ENCODE measurements around the gene PCSK5. TPM values are rescaled to one million over a fixed set of nuclear protein-coding genes. Genes with fewer than 3 reads are reported as not detected.

Gene PCSK5
- total and polyA plus RNA-seq, 4 donors, result 0.58 to 3.6 (median 0.82) TPM

GRCh38 chr9:76342201-76342600, 451.7 kb downstream of the PCSK5 start:
- Histone ChIP-seq H3K27ac (ENCODE audit: low read depth in 1 of 2, low read length in 2 of 2) (no peak overlapping the region), H3K4me1 (ENCODE audit: control insufficient read depth in 4 of 4, insufficient read depth in 4 of 4, low read length in 3 of 4) (peaks cover 0 to 2% (median 0%) of the 10 kb centered on the region in 4 donors), H3K4me3 (ENCODE audit: low read depth in 1 of 3, low read length in 3 of 3) (no peak overlapping the region), H3K36me3 (ENCODE audit: control insufficient read depth in 4 of 4, insufficient read depth in 3 of 4, low read depth in 1 of 4, low read length in 3 of 4) (no peaks in the 10 kb centered on the region), H3K27me3 (ENCODE audit: control insufficient read depth in 4 of 4, insufficient read depth in 4 of 4, low read length in 3 of 4) (no peaks in the 10 kb centered on the region), H3K9ac (ENCODE audit: low read depth in 1 of 2, low read length in 2 of 2) (no peak overlapping the region), H3K9me3 (ENCODE audit: control insufficient read depth in 4 of 4, low read length in 3 of 4) (no peaks in the 10 kb centered on the region)
- TF ChIP-seq RXRA (IDR thresholded peaks at IDR 0.05) (no peak), JUND (IDR thresholded peaks at IDR 0.05) (no peak), HNF4G (IDR thresholded peaks at IDR 0.05) (no peak), HNF4A (conservative IDR thresholded peaks at IDR 0.05) (no peak), MAX (IDR thresholded peaks at IDR 0.05) (no peak), FOXA2 (IDR thresholded peaks at IDR 0.05) (no peak), SP1 (IDR thresholded peaks at IDR 0.05) (no peak), NR2F2 (IDR thresholded peaks at IDR 0.05) (no peak), ZBTB33 (IDR thresholded peaks at IDR 0.05) (no peak), YY1 (IDR thresholded peaks at IDR 0.05) (no peak), CTCF (IDR thresholded peaks at IDR 0.05; ENCODE audit: low read depth, low read length, missing input control) (no peak), GABPA (IDR thresholded peaks at IDR 0.05 in 1 of 2, conservative IDR thresholded peaks at IDR 0.05 in 1 of 2) (no peak), RAD21 (IDR thresholded peaks at IDR 0.05) (no peak), EGR1 (IDR thresholded peaks at IDR 0.05; ENCODE audit: low read depth in 2 of 2) (no peak)
- TF ChIP-seq, protein P1, sequence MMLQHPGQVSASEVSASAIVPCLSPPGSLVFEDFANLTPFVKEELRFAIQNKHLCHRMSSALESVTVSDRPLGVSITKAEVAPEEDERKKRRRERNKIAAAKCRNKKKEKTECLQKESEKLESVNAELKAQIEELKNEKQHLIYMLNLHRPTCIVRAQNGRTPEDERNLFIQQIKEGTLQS (IDR thresholded peaks at IDR 0.05), result no peak
- TF ChIP-seq, protein P2, sequence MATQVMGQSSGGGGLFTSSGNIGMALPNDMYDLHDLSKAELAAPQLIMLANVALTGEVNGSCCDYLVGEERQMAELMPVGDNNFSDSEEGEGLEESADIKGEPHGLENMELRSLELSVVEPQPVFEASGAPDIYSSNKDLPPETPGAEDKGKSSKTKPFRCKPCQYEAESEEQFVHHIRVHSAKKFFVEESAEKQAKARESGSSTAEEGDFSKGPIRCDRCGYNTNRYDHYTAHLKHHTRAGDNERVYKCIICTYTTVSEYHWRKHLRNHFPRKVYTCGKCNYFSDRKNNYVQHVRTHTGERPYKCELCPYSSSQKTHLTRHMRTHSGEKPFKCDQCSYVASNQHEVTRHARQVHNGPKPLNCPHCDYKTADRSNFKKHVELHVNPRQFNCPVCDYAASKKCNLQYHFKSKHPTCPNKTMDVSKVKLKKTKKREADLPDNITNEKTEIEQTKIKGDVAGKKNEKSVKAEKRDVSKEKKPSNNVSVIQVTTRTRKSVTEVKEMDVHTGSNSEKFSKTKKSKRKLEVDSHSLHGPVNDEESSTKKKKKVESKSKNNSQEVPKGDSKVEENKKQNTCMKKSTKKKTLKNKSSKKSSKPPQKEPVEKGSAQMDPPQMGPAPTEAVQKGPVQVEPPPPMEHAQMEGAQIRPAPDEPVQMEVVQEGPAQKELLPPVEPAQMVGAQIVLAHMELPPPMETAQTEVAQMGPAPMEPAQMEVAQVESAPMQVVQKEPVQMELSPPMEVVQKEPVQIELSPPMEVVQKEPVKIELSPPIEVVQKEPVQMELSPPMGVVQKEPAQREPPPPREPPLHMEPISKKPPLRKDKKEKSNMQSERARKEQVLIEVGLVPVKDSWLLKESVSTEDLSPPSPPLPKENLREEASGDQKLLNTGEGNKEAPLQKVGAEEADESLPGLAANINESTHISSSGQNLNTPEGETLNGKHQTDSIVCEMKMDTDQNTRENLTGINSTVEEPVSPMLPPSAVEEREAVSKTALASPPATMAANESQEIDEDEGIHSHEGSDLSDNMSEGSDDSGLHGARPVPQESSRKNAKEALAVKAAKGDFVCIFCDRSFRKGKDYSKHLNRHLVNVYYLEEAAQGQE (IDR thresholded peaks at IDR 0.05), result no peak
- no peak for DNase-seq (ENCODE audit: low spot score)
- WGBS, result 82% methylated on average over 1 of the region's 1 CpG

DNA sequence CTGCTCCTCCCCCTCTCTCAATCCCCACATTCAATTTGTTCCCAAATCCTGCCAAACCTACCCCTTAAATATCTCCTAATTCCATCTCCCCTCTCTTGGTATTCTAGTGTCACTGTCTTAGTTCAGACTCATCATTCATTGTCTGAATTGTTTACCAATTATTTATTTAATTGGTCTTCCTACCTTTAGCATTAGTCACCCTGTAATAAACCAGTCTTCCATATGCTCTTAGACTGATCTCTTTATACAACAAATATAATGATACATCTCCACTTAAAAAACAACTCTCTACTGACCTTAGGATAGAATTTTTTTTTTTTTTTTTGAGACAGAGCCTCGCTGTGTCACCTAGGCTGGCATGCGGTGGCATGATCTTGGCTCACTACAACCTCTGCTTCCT, 452.4 kb downstream of the PCSK5 start:
- Histone ChIP-seq H3K4me1 (ENCODE audit: control insufficient read depth in 4 of 4, insufficient read depth in 4 of 4, low read length in 3 of 4) (peaks cover 0 to 2% (median 0%) of the 10 kb centered on the region in 4 donors), H3K9ac (ENCODE audit: low read depth in 1 of 2, low read length in 2 of 2) (no peak overlapping the region), H3K27me3 (ENCODE audit: control insufficient read depth in 4 of 4, insufficient read depth in 4 of 4, low read length in 3 of 4) (no peaks in the 10 kb centered on the region), H3K4me3 (ENCODE audit: low read depth in 1 of 3, low read length in 3 of 3) (no peak overlapping the region), H3K27ac (ENCODE audit: low read depth in 1 of 2, low read length in 2 of 2) (no peak overlapping the region), H3K9me3 (ENCODE audit: control insufficient read depth in 4 of 4, low read length in 3 of 4) (no peaks in the 10 kb centered on the region), H3K36me3 (ENCODE audit: control insufficient read depth in 4 of 4, insufficient read depth in 3 of 4, low read depth in 1 of 4, low read length in 3 of 4) (no peaks in the 10 kb centered on the region)
- 96% methylated on average over 2 of the region's 2 CpGs for WGBS
- TF ChIP-seq CTCF (IDR thresholded peaks at IDR 0.05; ENCODE audit: low read depth, low read length, missing input control), result no peak
- no peak for TF ChIP-seq MAX (IDR thresholded peaks at IDR 0.05)
- TF ChIP-seq GABPA (IDR thresholded peaks at IDR 0.05 in 1 of 2, conservative IDR thresholded peaks at IDR 0.05 in 1 of 2), result no peak
- no peak for DNase-seq (ENCODE audit: low spot score)
